Measurements from ENCODE around the gene MINDY4B.

The MINDY4B gene

GRCh38 chr3:150840802-150841515 is 64.3 kb downstream of the MINDY4B start:
- DNase-seq: no peak

DNA sequence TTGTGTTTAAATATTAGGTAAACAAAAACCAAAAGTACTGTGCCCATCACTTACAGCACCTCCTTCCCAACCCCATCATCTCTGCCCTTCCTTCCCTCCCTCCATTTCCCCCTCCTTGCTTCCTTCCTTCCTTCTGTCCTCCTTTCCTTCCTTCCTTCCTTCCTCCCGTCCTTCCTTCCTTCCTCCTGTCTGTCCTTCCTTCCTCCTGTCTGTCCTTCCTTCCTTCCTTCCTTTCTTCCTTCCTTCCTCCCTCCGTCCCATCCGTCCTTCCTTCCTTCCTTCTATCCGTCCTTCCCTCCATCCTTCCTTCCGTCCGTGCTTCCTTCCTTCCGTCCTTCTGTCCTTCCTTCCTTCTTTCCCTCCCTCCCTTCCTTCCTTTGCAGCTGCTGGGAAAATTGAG is 74.5 kb downstream of the MINDY4B start:
- DNase-seq: no peak

GRCh38 chr3:150830094-150830681 is 75.1 kb downstream of the MINDY4B start:
- no peak for DNase-seq

- no peak for DNase-seq
Measured at GRCh38 chr3:150829408-150829807, 75.8 kb downstream of the MINDY4B start.

DNA sequence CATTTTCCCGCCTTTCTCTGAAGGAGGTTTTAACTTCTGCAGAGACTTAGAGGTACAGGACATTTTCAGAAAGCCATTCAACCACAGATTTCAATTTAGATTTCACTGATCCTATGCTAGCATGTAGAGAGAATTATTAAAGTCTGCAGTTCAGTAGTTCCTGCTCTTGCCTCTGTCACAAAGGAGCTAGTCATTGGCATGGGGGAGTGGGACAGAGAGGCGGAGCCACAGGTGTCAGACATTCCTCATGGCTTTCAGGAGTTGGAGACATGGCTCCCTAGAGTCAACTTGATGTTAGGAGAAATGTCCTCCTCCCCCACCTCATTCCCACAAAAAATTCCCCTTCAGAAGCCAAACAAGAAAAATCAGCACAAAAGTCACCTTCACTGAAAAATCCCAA is 76.2 kb downstream of the MINDY4B start:
- DNase-seq: no peak

DNA sequence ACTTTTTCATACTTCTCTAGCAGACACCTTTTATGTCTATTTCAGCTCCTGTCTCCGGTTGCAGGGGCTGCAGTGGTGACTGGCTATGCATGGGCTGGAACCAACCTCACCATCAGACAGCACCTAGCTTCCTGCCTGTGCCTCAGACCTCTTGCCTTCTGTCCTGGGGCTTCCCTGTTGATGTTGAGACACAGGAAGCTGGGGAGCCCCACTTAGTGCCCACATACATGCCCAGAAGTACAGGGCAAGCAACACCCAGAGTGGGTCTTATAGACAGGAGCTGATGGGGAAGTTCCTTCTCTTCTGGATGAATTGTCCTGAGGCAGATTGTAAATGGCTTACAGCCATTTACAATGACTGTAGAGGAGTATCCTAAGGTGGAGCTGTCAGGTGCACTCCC is 77.0 kb downstream of the MINDY4B start:
- DNase-seq: no peak

GRCh38 chr3:150826466-150827282 is 78.6 kb downstream of the MINDY4B start:
- no peak for DNase-seq

DNA sequence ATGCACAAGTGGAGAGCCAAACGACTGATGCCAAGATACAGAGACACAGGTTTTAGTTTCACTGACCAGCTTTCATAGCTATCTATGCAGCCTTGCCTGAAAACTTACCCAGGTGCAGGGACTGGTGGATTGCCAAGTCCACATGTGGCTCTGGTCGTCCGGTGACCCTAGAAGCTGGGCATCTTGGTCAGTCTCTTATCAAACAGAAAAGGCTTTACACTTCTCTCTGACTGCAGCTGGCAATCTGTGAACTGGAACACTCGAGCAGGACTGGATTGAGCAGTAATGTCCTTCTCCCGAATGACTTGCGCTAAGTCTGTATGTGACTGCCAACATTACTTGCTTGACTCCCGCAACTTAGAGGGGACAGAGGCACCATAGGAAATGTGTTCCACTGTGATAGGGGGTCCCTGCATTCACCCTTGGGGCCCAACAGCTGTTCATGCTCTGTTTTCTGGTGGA is 79.3 kb downstream of the MINDY4B start:
- DNase-seq: no peak

DNA sequence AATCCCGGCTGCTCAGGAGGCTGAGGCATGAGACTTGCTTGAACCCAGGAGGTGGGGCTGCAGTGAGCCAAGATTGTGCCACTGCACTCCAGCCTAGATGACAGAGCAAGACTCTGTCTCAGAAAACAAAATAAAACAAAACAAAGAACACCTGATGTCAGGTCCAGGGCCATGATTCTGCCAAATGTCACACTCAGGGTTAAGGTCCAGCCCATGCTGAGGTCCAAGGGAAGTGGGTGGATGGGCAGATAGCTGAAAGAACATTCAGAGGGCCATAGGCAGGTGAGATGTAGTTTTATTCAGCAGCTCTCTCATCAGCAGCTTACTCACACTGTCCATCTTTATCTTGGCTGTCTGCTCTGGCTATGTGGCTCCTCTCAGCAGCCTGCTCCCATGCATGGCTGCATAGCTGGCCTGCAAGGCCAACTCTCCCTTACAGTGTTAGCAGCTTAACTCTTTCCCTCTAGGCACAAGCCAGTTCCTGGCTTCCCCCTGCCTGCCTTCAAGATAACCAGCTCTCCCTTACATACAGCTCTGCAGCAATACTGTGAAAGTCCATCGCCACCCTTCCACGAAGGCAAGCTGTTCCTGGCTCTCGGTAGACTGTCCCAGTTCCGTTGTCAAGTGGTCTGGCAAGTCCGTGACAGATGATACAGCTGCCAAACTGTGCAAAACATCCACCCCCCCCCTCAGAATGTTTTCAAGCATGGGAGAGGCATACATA is 79.9 kb downstream of the MINDY4B start:
- DNase-seq: no peak

GRCh38 chr3:150823277-150823676 is 82.0 kb downstream of the MINDY4B start:
- DNase-seq: no peak

DNA sequence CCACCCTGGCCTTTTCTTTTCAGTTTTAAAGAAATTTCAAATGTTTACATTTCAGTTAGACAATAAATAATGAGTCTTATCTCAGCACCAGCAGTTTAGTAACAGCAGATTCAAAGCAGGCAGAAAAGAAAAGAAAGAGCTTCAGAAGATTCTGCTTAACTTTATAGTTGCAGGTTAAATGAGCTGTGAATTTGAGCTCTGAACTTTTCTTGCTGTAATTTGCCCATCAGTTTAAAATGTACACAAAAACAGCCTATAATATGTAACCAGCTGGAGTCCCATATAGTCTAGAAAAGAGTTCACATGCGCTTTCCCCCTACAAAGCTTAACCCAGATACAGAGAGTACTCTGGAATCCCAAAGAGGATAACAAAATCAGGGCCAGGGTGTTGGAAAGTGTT is 82.6 kb downstream of the MINDY4B start:
- DNase-seq: no peak
